ENCODE measurements around the gene GRIN3B. TPM values are rescaled to one million over a fixed set of nuclear protein-coding genes. Genes with fewer than 3 reads are reported as not detected.
A peak's percentile ranks its signal among the peaks of the same experiment; 100 is the strongest.

Gene GRIN3B
- total and polyA plus RNA-seq, 9 of the 15 experiments (the other 6 are each of a cell fraction or from before 2014, with no cell fraction given), result 0.06 to 0.95 (median 0.19) TPM; not detected in 6

GRCh38 chr19:1040476-1041271 is 40.5 kb downstream of the GRIN3B start (continued):
- no peak for TF ChIP-seq RNF219 (CRISPR knock-in tag; IDR thresholded peaks at IDR 0.05)
- peak; percentile 89 for TF ChIP-seq CHD4 (IDR thresholded peaks at IDR 0.05; ENCODE audit: insufficient read depth, insufficient replicate concordance, low read depth, low read length, poor library complexity, severe bottlenecking)
- no peak for TF ChIP-seq THRAP3 (IDR thresholded peaks at IDR 0.05; ENCODE audit: borderline replicate concordance)
- no peak for TF ChIP-seq POLR2B (IDR thresholded peaks at IDR 0.05; ENCODE audit: low read depth, partially characterized antibody)
- TF ChIP-seq TAF15 (IDR thresholded peaks at IDR 0.05; ENCODE audit: low read depth, low read length), result no peak
- no peak for TF ChIP-seq ZNF583 (CRISPR knock-in tag; IDR thresholded peaks at IDR 0.05)
- no peak for TF ChIP-seq THRA (IDR thresholded peaks at IDR 0.05)
- no peak for TF ChIP-seq SMAD2 (IDR thresholded peaks at IDR 0.05; ENCODE audit: low read depth, low read length)
- no peak for TF ChIP-seq SNAPC5 (CRISPR knock-in tag; IDR thresholded peaks at IDR 0.05)
- TF ChIP-seq CHD1 (IDR thresholded peaks at IDR 0.05; ENCODE audit: low read length), result peak; percentile 36
- peak; percentile 29 for TF ChIP-seq TBP (optimal IDR thresholded peaks at IDR 0.05; ENCODE audit: low read depth, low read length)
- no peak for TF ChIP-seq ZNF184 (CRISPR knock-in tag; IDR thresholded peaks at IDR 0.05)
- no peak; the same call in 1 of the 2 replicates for TF ChIP-seq SIN3B (IDR thresholded peaks at IDR 0.05; ENCODE audit: low read depth)
- TF ChIP-seq KLF13 (tag; IDR thresholded peaks at IDR 0.05; ENCODE audit: borderline replicate concordance, low read depth), result 0 out of 2 replicates have a peak, but pooled peaks have one; percentile 29
- TF ChIP-seq CBX1 (IDR thresholded peaks at IDR 0.05; ENCODE audit: low read depth), result peak; percentile 88
- no peak for TF ChIP-seq HMGN3 (IDR thresholded peaks at IDR 0.05; ENCODE audit: borderline replicate concordance, extremely low read depth, insufficient read length, low read depth, low read length)
- no peak for TF ChIP-seq ZNF740 (CRISPR knock-in tag; IDR thresholded peaks at IDR 0.05)
- TF ChIP-seq ZNF740 (tag; IDR thresholded peaks at IDR 0.05), result no peak
- no peak for TF ChIP-seq NR2C2 (CRISPR knock-in tag; IDR thresholded peaks at IDR 0.05)
- no peak for TF ChIP-seq NR2C2 (tag; IDR thresholded peaks at IDR 0.05)
- TF ChIP-seq ARID2 (IDR thresholded peaks at IDR 0.05), result no peak
- no peak for TF ChIP-seq ZNF584 (CRISPR knock-in tag; IDR thresholded peaks at IDR 0.05; ENCODE audit: low read depth)
- peak; percentile 50 for TF ChIP-seq JUND (IDR thresholded peaks at IDR 0.05; ENCODE audit: borderline replicate concordance, low read depth, low read length)
- TF ChIP-seq JUND (tag; IDR thresholded peaks at IDR 0.05; ENCODE audit: borderline replicate concordance, low read depth, low read length), result peak; percentile 62; the same call in 2 of the 3 replicates

All from K562 (cell line).